DOHH2 (cell line): ENCODE data around the gene IQCF2.

ENCODE experiments used
- H3F3A ChIP-seq: fragments of 200-600 bp; sonication (generic), shearing (Covaris generic); 2 replicates; pipeline ENCODE4 v1.6.0; 2016; ENCODE audit warnings: antibody characterized with exemption, mild to moderate bottlenecking; ENCODE audit not compliant: control insufficient read depth, insufficient read depth
- H3K27ac ChIP-seq: fragments of 200-600 bp; sonication (generic); 2 replicates; pipeline ENCODE4 v1.5.1; 2014; ENCODE audit warnings: low read depth, mild to moderate bottlenecking, low read length, moderate library complexity
- H3K27me3 ChIP-seq: fragments of 200-600 bp; sonication (generic); 2 replicates; pipeline ENCODE4 v1.6.1; 2014; ENCODE audit warnings: mild to moderate bottlenecking, low read length, mixed read lengths; ENCODE audit not compliant: control insufficient read depth
- H3K36me3 ChIP-seq: fragments of 200-600 bp; sonication (generic); 2 replicates; pipeline ENCODE4 v1.6.1; 2014; ENCODE audit warnings: mild to moderate bottlenecking, low read length, moderate library complexity, mixed read lengths; ENCODE audit not compliant: control insufficient read depth
- H3K4me1 ChIP-seq: fragments of 200-600 bp; sonication (generic); 2 replicates; pipeline ENCODE4 v1.6.1; 2014; ENCODE audit warnings: mild to moderate bottlenecking, low read length, mixed read lengths; ENCODE audit not compliant: control insufficient read depth
- H3K4me2 ChIP-seq: fragments of 200-600 bp; sonication (generic); 2 replicates; pipeline ENCODE4 v1.6.0; 2014; ENCODE audit warnings: mild to moderate bottlenecking, low read length, moderate library complexity
- H3K4me3 ChIP-seq: fragments of 200-600 bp; sonication (generic); 2 replicates; pipeline ENCODE4 v1.5.1; 2014; ENCODE audit warnings: mild to moderate bottlenecking, low read length, mixed read lengths
- H3K79me2 ChIP-seq: fragments of 200-600 bp; sonication (generic); 2 replicates; pipeline ENCODE4 v1.6.1; 2014; ENCODE audit warnings: mild to moderate bottlenecking, low read length, mixed read lengths; ENCODE audit not compliant: control insufficient read depth
- H3K9me2 ChIP-seq: fragments of 200-600 bp; sonication (generic); replicated peaks from 2 replicates; pipeline ENCODE4 v1.6.1; 2014; ENCODE audit warnings: mild to moderate bottlenecking, low read length, mixed read lengths; ENCODE audit not compliant: control insufficient read depth
- H3K9me3 ChIP-seq: fragments of 200-600 bp; sonication (generic); 2 replicates; pipeline ENCODE4 v1.6.1; 2014; ENCODE audit warnings: antibody characterized with exemption, low read length, mixed read lengths; ENCODE audit not compliant: control insufficient read depth, insufficient read depth
- H4K20me1 ChIP-seq: fragments of 200-600 bp; sonication (generic); 2 replicates; pipeline ENCODE4 v1.6.0; 2014; ENCODE audit warnings: low read depth, mild to moderate bottlenecking, antibody characterized with exemption, low read length, moderate library complexity; ENCODE audit not compliant: control insufficient read depth, insufficient read depth
- EZH2phosphoT487 ChIP-seq: fragments of 200-600 bp; sonication (generic); IDR thresholded peaks from 2 replicates; pipeline ENCODE4 v1.6.1; 2017; ENCODE audit warnings: borderline replicate concordance, mild to moderate bottlenecking, antibody characterized with exemption, low read length, moderate library complexity, mixed read lengths
- TF ChIP-seq, protein P1 (sequence below): fragments of 200-600 bp; sonication (generic); IDR thresholded peaks from one replicate; pipeline ENCODE4 v1.5.1; 2014; ENCODE audit warnings: antibody characterized with exemption, mild to moderate bottlenecking, low read depth, low read length; ENCODE audit not compliant: poor library complexity, severe bottlenecking

The IQCF2 gene

DNA sequence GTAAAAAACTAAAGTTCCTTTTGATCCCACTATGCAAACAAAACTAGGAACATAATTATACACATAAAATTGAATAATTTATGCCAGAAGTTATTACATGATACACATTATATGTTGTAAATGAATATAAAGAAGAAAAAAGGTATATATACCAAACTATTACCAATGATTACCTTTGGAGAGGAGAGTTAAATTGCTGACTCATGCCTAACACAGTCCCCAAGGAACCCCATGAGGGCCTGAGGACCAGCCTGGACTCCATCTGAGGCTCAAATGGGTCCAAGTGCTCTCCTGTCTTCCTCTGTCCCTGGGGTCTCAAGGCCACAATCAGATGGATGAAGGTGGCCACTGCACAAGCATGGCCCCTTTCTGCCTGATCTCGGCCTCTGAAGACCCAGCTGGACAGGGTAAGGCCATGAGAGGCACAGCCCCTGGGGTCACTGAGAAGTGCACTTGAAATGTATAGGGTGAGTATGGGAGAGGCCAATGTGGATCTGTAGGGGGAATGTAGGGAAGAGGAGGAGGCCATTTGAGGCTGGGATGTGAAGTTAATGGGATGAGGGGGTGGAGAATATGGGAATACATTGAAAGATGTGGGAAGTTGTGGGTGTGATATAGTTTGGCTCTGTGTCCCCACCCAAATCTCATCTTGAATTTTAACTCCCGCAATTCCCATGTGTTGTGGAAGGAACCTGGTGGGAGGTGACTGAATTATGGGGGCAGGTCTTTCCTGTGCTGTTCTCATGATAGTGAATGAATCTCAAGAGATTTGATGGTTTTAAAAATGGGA lies 42.8 kb downstream of the IQCF2 start:
- TF ChIP-seq EZH2phosphoT487 = no peak
- TF ChIP-seq, protein P1, sequence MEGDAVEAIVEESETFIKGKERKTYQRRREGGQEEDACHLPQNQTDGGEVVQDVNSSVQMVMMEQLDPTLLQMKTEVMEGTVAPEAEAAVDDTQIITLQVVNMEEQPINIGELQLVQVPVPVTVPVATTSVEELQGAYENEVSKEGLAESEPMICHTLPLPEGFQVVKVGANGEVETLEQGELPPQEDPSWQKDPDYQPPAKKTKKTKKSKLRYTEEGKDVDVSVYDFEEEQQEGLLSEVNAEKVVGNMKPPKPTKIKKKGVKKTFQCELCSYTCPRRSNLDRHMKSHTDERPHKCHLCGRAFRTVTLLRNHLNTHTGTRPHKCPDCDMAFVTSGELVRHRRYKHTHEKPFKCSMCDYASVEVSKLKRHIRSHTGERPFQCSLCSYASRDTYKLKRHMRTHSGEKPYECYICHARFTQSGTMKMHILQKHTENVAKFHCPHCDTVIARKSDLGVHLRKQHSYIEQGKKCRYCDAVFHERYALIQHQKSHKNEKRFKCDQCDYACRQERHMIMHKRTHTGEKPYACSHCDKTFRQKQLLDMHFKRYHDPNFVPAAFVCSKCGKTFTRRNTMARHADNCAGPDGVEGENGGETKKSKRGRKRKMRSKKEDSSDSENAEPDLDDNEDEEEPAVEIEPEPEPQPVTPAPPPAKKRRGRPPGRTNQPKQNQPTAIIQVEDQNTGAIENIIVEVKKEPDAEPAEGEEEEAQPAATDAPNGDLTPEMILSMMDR = no peak
- Histone ChIP-seq H3K4me2 (no peak overlapping the region), H3K9me3 (no peaks in the 10 kb centered on the region), H3K27me3 (peaks cover 5% of the 10 kb centered on the region), H3K27ac (no peak overlapping the region), H3K4me3 (no peak overlapping the region), H3K9me2 (no peaks in the 10 kb centered on the region), H3F3A (no peaks in the 10 kb centered on the region), H3K79me2 (no peaks in the 10 kb centered on the region), H4K20me1 (no peaks in the 10 kb centered on the region), H3K4me1 (no peaks in the 10 kb centered on the region), H3K36me3 (no peaks in the 10 kb centered on the region)

DNA sequence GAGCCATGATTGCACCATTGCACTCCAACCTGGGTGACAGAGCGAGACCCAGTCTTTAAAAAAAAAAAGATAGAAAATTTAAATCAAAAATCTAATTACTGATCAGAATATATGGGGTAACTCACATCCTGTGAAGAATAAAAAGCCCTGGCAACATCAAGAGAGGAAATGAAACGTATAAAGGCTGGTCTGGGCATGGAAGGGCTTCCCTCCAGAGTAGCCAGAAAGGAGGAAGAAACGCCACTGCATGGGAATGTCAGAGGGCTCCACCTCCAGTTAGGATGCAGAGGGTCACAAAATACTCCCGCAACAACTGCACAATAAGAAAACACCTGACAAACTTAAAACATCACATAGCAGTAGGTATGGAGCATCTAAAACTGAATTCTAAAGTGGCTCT lies 46.6 kb downstream of the IQCF2 start:
- Histone ChIP-seq H3K79me2 (no peaks in the 10 kb centered on the region), H3K36me3 (no peaks in the 10 kb centered on the region), H3F3A (no peaks in the 10 kb centered on the region), H3K9me2 (no peaks in the 10 kb centered on the region), H3K27me3 (no peaks in the 10 kb centered on the region), H3K4me3 (no peak overlapping the region), H3K9me3 (no peaks in the 10 kb centered on the region), H3K27ac (no peak overlapping the region), H3K4me1 (no peaks in the 10 kb centered on the region), H4K20me1 (no peaks in the 10 kb centered on the region), H3K4me2 (no peak overlapping the region)
- TF ChIP-seq EZH2phosphoT487 = no peak
- TF ChIP-seq, protein P1 = no peak
